Smooth muscle cell (in vitro differentiated cells): ENCODE results near the gene JPH2. TPM values are rescaled to one million over a fixed set of nuclear protein-coding genes. Genes with fewer than 3 reads are reported as not detected.

Source experiments
- DNase-seq: peaks from one replicate; lab custom pipeline; 2025; ENCODE audit not compliant: unreplicated experiment; lab: John Stamatoyannopoulos, UW
- H2AFZ ChIP-seq: fragments of 200-600 bp; sonication (generic); 2 replicates; pipeline ENCODE4 v1.6.0; 2016; ENCODE audit warnings: antibody characterized with exemption, low read depth, mild to moderate bottlenecking
- H3F3A ChIP-seq: fragments of 200-600 bp; sonication (generic); 2 replicates; pipeline ENCODE4 v1.6.0; 2017; ENCODE audit warnings: antibody characterized with exemption, low read depth
- H3K27ac ChIP-seq: fragments of 200-600 bp; sonication (generic); 2 replicates; pipeline ENCODE4 v1.5.1; 2016; ENCODE audit warnings: low read depth, mild to moderate bottlenecking
- H3K27me3 ChIP-seq: fragments of 200-600 bp; sonication (generic); 2 replicates; pipeline ENCODE4 v1.6.1; 2016; ENCODE audit warnings: low read depth, mild to moderate bottlenecking
- H3K36me3 ChIP-seq: fragments of 200-600 bp; sonication (generic); 2 replicates; pipeline ENCODE4 v1.5.1; 2016; ENCODE audit warnings: low read depth
- H3K4me1 ChIP-seq: fragments of 200-600 bp; sonication (generic); 2 replicates; pipeline ENCODE4 v1.5.1; 2016; ENCODE audit warnings: low read depth
- H3K4me2 ChIP-seq: fragments of 200-600 bp; sonication (generic); 2 replicates; pipeline ENCODE4 v1.6.0; 2016; ENCODE audit warnings: mild to moderate bottlenecking
- H3K4me3 ChIP-seq: fragments of 200-600 bp; sonication (generic); 2 replicates; pipeline ENCODE4 v1.5.1; 2016; ENCODE audit warnings: mild to moderate bottlenecking
- H3K79me2 ChIP-seq: fragments of 200-600 bp; sonication (generic); 2 replicates; pipeline ENCODE4 v1.6.0; 2016; ENCODE audit warnings: low read depth, mild to moderate bottlenecking
- H3K9ac ChIP-seq: fragments of 200-600 bp; sonication (generic); 2 replicates; pipeline ENCODE4 v1.6.0; 2016; ENCODE audit warnings: low read depth
- H3K9me3 ChIP-seq: fragments of 200-600 bp; sonication (generic); replicated peaks from 2 replicates; pipeline ENCODE4 v1.5.1; 2016; ENCODE audit warnings: low read depth
- H4K20me1 ChIP-seq: fragments of 200-600 bp; sonication (generic); 2 replicates; pipeline ENCODE4 v1.6.0; 2016; ENCODE audit warnings: low read depth
- CTCF ChIP-seq: fragments of 200-600 bp; sonication (generic); IDR thresholded peaks from 2 replicates; pipeline ENCODE4 v1.5.1; 2017; ENCODE audit warnings: borderline replicate concordance, mild to moderate bottlenecking, antibody characterized with exemption; ENCODE audit not compliant: insufficient read depth, poor library complexity, severe bottlenecking
- WGBS: methylation state at CpG from one replicate; pipeline ENCODE4 v1.1.7; 2016; ENCODE audit warnings: low lambda C conversion rate; 5-methylcytosine and 5-hydroxymethylcytosine counted together
- polyA plus RNA-seq: library from polyadenylated mRNA; unstranded; fragments of >200 nt; fragmentation: Nextera tagmentation; extraction: Ambion mirVana; gene quantifications from 2 replicates; pipeline ENCODE4 v1.2.1, GENCODE V29; 2016
- total RNA-seq: library from RNA; depleted of rRNA; stranded (reverse); fragments of >200 nt; gene quantifications from 2 replicates; pipeline ENCODE4 v1.2.3, GENCODE V29; 2014

The JPH2 gene
- total and polyA plus RNA-seq, 2 experiments from 2014 or later: 4.4 to 6.0 TPM

- Histone ChIP-seq H3K4me1 (no peaks in the 10 kb centered on the region), H3K36me3 (no peaks in the 10 kb centered on the region), H4K20me1 (no peaks in the 10 kb centered on the region), H3K27ac (no peak overlapping the region), H3K9ac (no peak overlapping the region), H3K79me2 (no peaks in the 10 kb centered on the region), H3F3A (no peaks in the 10 kb centered on the region), H3K27me3 (no peaks in the 10 kb centered on the region), H3K4me2 (no peak overlapping the region), H3K9me3 (no peaks in the 10 kb centered on the region), H3K4me3 (no peak overlapping the region), H2AFZ (no peak overlapping the region)
- no peak for TF ChIP-seq CTCF
- WGBS: 84% methylated on average over 6 of the region's 6 CpGs
- DNase-seq: no peak
Measured at GRCh38 chr20:44112456-44112855, 74.5 kb downstream of the JPH2 start.

GRCh38 chr20:44111712-44112335, 75.2 kb downstream of the JPH2 start:
- H3K4me2 ChIP-seq: no peak overlapping the region
- no peaks in the 10 kb centered on the region for H3K36me3 ChIP-seq
- 61% methylated on average over 6 of the region's 6 CpGs for WGBS
- no peak for DNase-seq
- no peak overlapping the region for H2AFZ ChIP-seq
- H4K20me1 ChIP-seq: no peaks in the 10 kb centered on the region
- no peak overlapping the region for H3K9ac ChIP-seq
- H3F3A ChIP-seq: no peaks in the 10 kb centered on the region
- no peak overlapping the region for H3K27ac ChIP-seq
- H3K4me1 ChIP-seq: no peaks in the 10 kb centered on the region
- no peaks in the 10 kb centered on the region for H3K9me3 ChIP-seq
- no peaks in the 10 kb centered on the region for H3K27me3 ChIP-seq
- H3K79me2 ChIP-seq: no peaks in the 10 kb centered on the region
- TF ChIP-seq CTCF: no peak
- no peak overlapping the region for H3K4me3 ChIP-seq

- Histone ChIP-seq H4K20me1 (no peaks in the 10 kb centered on the region), H3F3A (no peaks in the 10 kb centered on the region), H3K36me3 (no peaks in the 10 kb centered on the region), H3K4me3 (no peak overlapping the region), H3K4me1 (no peaks in the 10 kb centered on the region), H3K9me3 (no peaks in the 10 kb centered on the region), H3K9ac (no peak overlapping the region), H3K4me2 (no peak overlapping the region), H3K27ac (no peak overlapping the region), H2AFZ (no peak overlapping the region), H3K27me3 (peaks cover 4% of the 10 kb centered on the region), H3K79me2 (no peaks in the 10 kb centered on the region)
- no peak for TF ChIP-seq CTCF
- 76% methylated on average over 9 of the region's 9 CpGs for WGBS
- no peak for DNase-seq
Measured at GRCh38 chr20:44110816-44111568, 76.0 kb downstream of the JPH2 start.
